Body of pancreas (tissue), 4 donors: ENCODE data around the gene GSG1L.

Source experiments
- CTCF ChIP-seq, 7 experiments: fragments of 450-650 bp in 4 of 7; fragments of 200-600 bp in 3 of 7; sonication (generic) in 3 of 7; IDR thresholded peaks; one replicate each; pipeline ENCODE4 v1.5.1; 2016 to 2019; ENCODE audit warnings: antibody characterized with exemption in 7 of 7
- POLR2A ChIP-seq, 3 donors: fragments of 450-650 bp; IDR thresholded peaks; one replicate each; pipeline ENCODE4 v1.6.1; 2016; ENCODE audit warnings: antibody characterized with exemption in 3 of 3, mild to moderate bottlenecking in 2 of 3

- TF ChIP-seq CTCF (IDR thresholded peaks at IDR 0.05) = no peak
- TF ChIP-seq POLR2A (IDR thresholded peaks at IDR 0.05) = no peak
Observed at GRCh38 chr16:27860091-27860490, 203.4 kb downstream of the GSG1L start.
